ENCODE data around the gene KRT81.

KRT81 gene

GRCh38 chr12:52280319-52280795, 11.0 kb downstream of the KRT81 start:
- no peak for TF ChIP-seq POLR2A (IDR thresholded peaks at IDR 0.05; ENCODE audit: low read depth, low read length)
- DNase-seq (ENCODE audit: insufficient read length, low spot score) (peak; percentile 74), FAIRE-seq (peak; percentile 75)

GRCh38 chr12:52279422-52280318, 11.7 kb downstream of the KRT81 start:
- TF ChIP-seq POLR2A (IDR thresholded peaks at IDR 0.05; ENCODE audit: low read depth, low read length), result no peak
- no peak for DNase-seq (ENCODE audit: insufficient read length, low spot score)
- no peak for FAIRE-seq

GRCh38 chr12:52278575-52279421, 12.5 kb downstream of the KRT81 start:
- no peak for TF ChIP-seq POLR2A (IDR thresholded peaks at IDR 0.05; ENCODE audit: low read depth, low read length)
- FAIRE-seq (no peak), DNase-seq (ENCODE audit: insufficient read length, low spot score) (peak; percentile 78)

- no peak for FAIRE-seq
Observed at GRCh38 chr12:52277486-52278245, 13.7 kb downstream of the KRT81 start.

GRCh38 chr12:52275686-52276085, 15.6 kb downstream of the KRT81 start:
- DNase-seq (ENCODE audit: insufficient read length, low spot score), result no peak
- no peak for TF ChIP-seq POLR2A (IDR thresholded peaks at IDR 0.05; ENCODE audit: low read depth, low read length)
- FAIRE-seq, result no peak

More at GRCh38 chr12:52277486-52278245, 13.7 kb downstream of the KRT81 start:
- no peak for TF ChIP-seq POLR2A (IDR thresholded peaks at IDR 0.05; ENCODE audit: low read depth, low read length)
- DNase-seq (ENCODE audit: insufficient read length, low spot score), result no peak

GRCh38 chr12:52274521-52275120, 16.7 kb downstream of the KRT81 start, which contains the start of gene KRT86:
Gene KRT86, plus strand, starts transcription at chr12:52274645. Its CDS starts 27,272 bp downstream, at chr12:52301917.
- FAIRE-seq (no peak), DNase-seq (ENCODE audit: insufficient read length, low spot score) (no peak)
- TF ChIP-seq POLR2A (IDR thresholded peaks at IDR 0.05; ENCODE audit: low read depth, low read length), result no peak

- FAIRE-seq, result no peak
- TF ChIP-seq POLR2A (IDR thresholded peaks at IDR 0.05; ENCODE audit: low read depth, low read length), result no peak
- no peak for DNase-seq (ENCODE audit: insufficient read length, low spot score)
Observed at GRCh38 chr12:52271158-52271557, 20.2 kb downstream of the KRT81 start.

- no peak for DNase-seq (ENCODE audit: insufficient read length, low spot score)
- TF ChIP-seq POLR2A (IDR thresholded peaks at IDR 0.05; ENCODE audit: low read depth, low read length), result no peak
- no peak for FAIRE-seq
Observed at GRCh38 chr12:52270541-52271070, 20.7 kb downstream of the KRT81 start.

GRCh38 chr12:52268212-52268611, 23.1 kb downstream of the KRT81 start:
- peak; percentile 82 for FAIRE-seq
- TF ChIP-seq POLR2A (IDR thresholded peaks at IDR 0.05; ENCODE audit: low read depth, low read length), result no peak
- DNase-seq (ENCODE audit: insufficient read length, low spot score), result peak; percentile 67

- FAIRE-seq, result no peak
- no peak for DNase-seq (ENCODE audit: insufficient read length, low spot score)
- TF ChIP-seq POLR2A (IDR thresholded peaks at IDR 0.05; ENCODE audit: low read depth, low read length), result no peak
Observed at GRCh38 chr12:52267699-52268098, 23.6 kb downstream of the KRT81 start.

- no peak for TF ChIP-seq POLR2A (IDR thresholded peaks at IDR 0.05; ENCODE audit: low read depth, low read length)
- DNase-seq (ENCODE audit: insufficient read length, low spot score) (no peak), FAIRE-seq (no peak)
Observed at GRCh38 chr12:52267266-52267665, 24.1 kb downstream of the KRT81 start.

GRCh38 chr12:52266514-52266913, 24.8 kb downstream of the KRT81 start:
- no peak for FAIRE-seq
- no peak for DNase-seq (ENCODE audit: insufficient read length, low spot score)
- no peak for TF ChIP-seq POLR2A (IDR thresholded peaks at IDR 0.05; ENCODE audit: low read depth, low read length)

- no peak for DNase-seq (ENCODE audit: insufficient read length, low spot score)
- TF ChIP-seq POLR2A (IDR thresholded peaks at IDR 0.05; ENCODE audit: low read depth, low read length), result no peak
- no peak for FAIRE-seq
Observed at GRCh38 chr12:52264435-52264825, 26.9 kb downstream of the KRT81 start.
